H1 (cell line): ENCODE data around the gene UBE2D2. TPM values are rescaled to one million over a fixed set of nuclear protein-coding genes. Genes with fewer than 3 reads are reported as not detected.

Experiments used
- MAFK ChIP-seq: IDR thresholded peaks from 2 replicates; pipeline ENCODE4 v1.6.1; 2012; ENCODE audit warnings: low read depth, mild to moderate bottlenecking, improper control_type of control experiment, low read length
- POLR2AphosphoS5 ChIP-seq: IDR thresholded peaks from 2 replicates; pipeline ENCODE4 v1.6.1; 2011; ENCODE audit warnings: low read depth, low read length
- TEAD4 ChIP-seq: IDR thresholded peaks from 2 replicates; pipeline ENCODE4 v1.6.1; 2012; ENCODE audit warnings: low read depth, low read length, inconsistent platforms, mixed read lengths
- polyA plus RNA-seq, 7 experiments: library from polyadenylated mRNA; depleted of rRNA in 3 of 7; stranded (reverse) in 5 of 7; unstranded in 2 of 7; fragments of >200 nt in 5 of 7; fragments of 200-250 nt in 2 of 7; gene quantifications; 1 replicate in 5 of 7; 2 replicates in 1 of 7; 4 replicates in 1 of 7; pipeline versions ENCODE4 v1.2.1 to v1.2.3, GENCODE V29; 2011 to 2013; ENCODE audit warnings: missing spikeins in 2 of 7, mixed read lengths in 2 of 7
- total RNA-seq: library from RNA; stranded (reverse); fragmentation: NEBNext Ultra II Directional; extraction: Animal tissue kit (Norgen Biotek cat#: 25700); gene quantifications from 2 replicates; pipeline ENCODE4 v1.2.1, GENCODE V29; 2021

The UBE2D2 gene
- total and polyA plus RNA-seq, 2 of the 8 experiments (the other 6 are each of a cell fraction or from before 2014, with no cell fraction given) = 66.9 to 203 TPM

DNA sequence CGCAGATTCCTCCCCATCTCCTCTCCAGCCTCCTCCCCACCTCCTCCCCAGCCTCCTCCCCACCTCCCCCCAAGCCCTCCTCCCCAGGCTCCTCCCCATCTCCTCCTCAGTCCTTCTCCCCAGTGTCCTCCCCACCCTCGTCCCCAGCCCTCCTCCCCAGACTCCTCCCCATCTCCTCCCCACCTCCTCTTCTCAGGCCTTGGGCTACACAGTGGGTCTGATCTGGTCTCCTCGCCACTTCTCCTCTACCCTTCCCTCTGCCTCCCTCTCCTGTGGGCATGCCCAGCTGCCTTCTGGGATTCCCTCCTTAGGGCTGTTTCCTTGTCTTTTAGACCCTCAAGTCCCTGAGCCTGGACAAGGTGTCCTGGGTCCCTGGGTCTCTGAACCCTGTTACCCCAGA, 115.3 kb downstream of the UBE2D2 start (continued):
- TF ChIP-seq POLR2AphosphoS5 (no peak), MAFK (no peak), TEAD4 (no peak)
